HepG2 (cell line): ENCODE results near the gene PERP. TPM values are rescaled to one million over a fixed set of nuclear protein-coding genes. Genes with fewer than 3 reads are reported as not detected.

Source experiments
- ARNT2 ChIP-seq: sonication (generic); formaldehyde crosslinking; IDR thresholded peaks from 2 replicates; pipeline ENCODE4 v1.8.0; 2022; ENCODE audit warnings: mild to moderate bottlenecking, low read depth, missing genetic modification reagents, moderate library complexity
- ATM ChIP-seq: fragments of 450-650 bp; IDR thresholded peaks from 2 replicates; pipeline ENCODE4 v1.7.1; 2017; ENCODE audit warnings: mild to moderate bottlenecking, borderline replicate concordance
- MEIS1 ChIP-seq: sonication (generic); formaldehyde crosslinking; IDR thresholded peaks from 2 replicates; pipeline ENCODE4 v1.9.0; 2021; ENCODE audit warnings: mild to moderate bottlenecking, missing genetic modification reagents, moderate library complexity, borderline replicate concordance
- MEIS2 ChIP-seq: sonication (generic); formaldehyde crosslinking; IDR thresholded peaks from 2 replicates; pipeline ENCODE4 v1.9.0; 2021; ENCODE audit warnings: mild to moderate bottlenecking, missing genetic modification reagents
- SALL1 ChIP-seq: sonication (generic); formaldehyde crosslinking; IDR thresholded peaks from 2 replicates; pipeline ENCODE4 v1.8.0; 2022; ENCODE audit warnings: mild to moderate bottlenecking, missing genetic modification reagents
- TBP ChIP-seq: sonication (generic); formaldehyde crosslinking; IDR thresholded peaks from 2 replicates; pipeline ENCODE4 v1.5.0; 2020; ENCODE audit warnings: missing genetic modification reagents
- TCF7L2 ChIP-seq: IDR thresholded peaks from 2 replicates; pipeline ENCODE4 v1.6.1; 2011; ENCODE audit warnings: mild to moderate bottlenecking, low read depth, low read length, moderate library complexity
- U2AF1 ChIP-seq: fragments of 200-400 bp; formaldehyde crosslinking; optimal IDR thresholded peaks from 2 replicates; pipeline ENCODE3; 2017; ENCODE audit warnings: mild to moderate bottlenecking, low read depth, low read length
- YEATS2 ChIP-seq: sonication (generic); formaldehyde crosslinking; IDR thresholded peaks from 2 replicates; pipeline ENCODE4 v1.4.0; 2020; ENCODE audit warnings: missing genetic modification reagents, borderline replicate concordance
- ZBTB10 ChIP-seq: sonication (generic); formaldehyde crosslinking; IDR thresholded peaks from 2 replicates; pipeline ENCODE4 v1.4.0; 2020; ENCODE audit warnings: missing genetic modification reagents, borderline replicate concordance
- ZNF101 ChIP-seq: sonication (generic); formaldehyde crosslinking; IDR thresholded peaks from 2 replicates; pipeline ENCODE4 v1.4.0; 2020; ENCODE audit warnings: mild to moderate bottlenecking, low read depth, missing genetic modification reagents, borderline replicate concordance
- ZNF3 ChIP-seq: IDR thresholded peaks from 2 replicates; pipeline ENCODE4 v1.7.0; 2017; ENCODE audit warnings: inconsistent platforms
- ZNF326 ChIP-seq: sonication (generic); formaldehyde crosslinking; IDR thresholded peaks from 2 replicates; pipeline ENCODE4 v1.4.0; 2020; ENCODE audit warnings: missing genetic modification reagents, borderline replicate concordance
- ZNF576 ChIP-seq: sonication (generic); formaldehyde crosslinking; IDR thresholded peaks from 2 replicates; pipeline ENCODE4 v1.4.0; 2020; ENCODE audit warnings: mild to moderate bottlenecking, missing genetic modification reagents
- ZNF619 ChIP-seq: sonication (generic); formaldehyde crosslinking; IDR thresholded peaks from 2 replicates; pipeline ENCODE4 v1.4.0; 2020; ENCODE audit warnings: mild to moderate bottlenecking, missing genetic modification reagents
- ZSCAN25 ChIP-seq: sonication (generic); formaldehyde crosslinking; IDR thresholded peaks from 2 replicates; pipeline ENCODE4 v1.8.0; 2022; ENCODE audit warnings: mild to moderate bottlenecking, missing genetic modification reagents
- polyA plus RNA-seq, 8 experiments: library from polyadenylated mRNA; depleted of rRNA in 3 of 8; stranded (reverse) in 7 of 8; unstranded in 1 of 8; fragments of >200 nt; fragmentation: Illumina TruSeq in 4 of 8; extraction: Trizol in 4 of 8; gene quantifications; 2 replicates each; pipeline versions ENCODE4 v1.2.1 to v1.2.3, GENCODE V29; 2011 to 2016; ENCODE audit warnings: low read depth in 4 of 8, missing spikeins in 1 of 8, mixed read lengths in 1 of 8; ENCODE audit not compliant: insufficient read depth in 1 of 8
- total RNA-seq, 5 experiments: library from RNA; depleted of rRNA; stranded (reverse); fragments of >200 nt; fragmentation: Illumina TruSeq; extraction: Trizol; gene quantifications; 2 replicates each; pipeline ENCODE4 v1.2.3, GENCODE V29; 2016; ENCODE audit warnings: low read depth in 1 of 5
- TF ChIP-seq, protein P1 (sequence below): sonication (generic); formaldehyde crosslinking; IDR thresholded peaks from 2 replicates; pipeline ENCODE4 v1.8.0; 2023; ENCODE audit warnings: mild to moderate bottlenecking, missing genetic modification reagents
- TF ChIP-seq, protein P2 (sequence below): sonication (generic); formaldehyde crosslinking; IDR thresholded peaks from 2 replicates; pipeline ENCODE4 v1.5.1; 2020; ENCODE audit warnings: missing genetic modification reagents, mild to moderate bottlenecking, borderline replicate concordance
- TF ChIP-seq, protein P3 (sequence below): sonication (generic); formaldehyde crosslinking; IDR thresholded peaks from 2 replicates; pipeline ENCODE4 v1.4.0; 2020; ENCODE audit warnings: missing genetic modification reagents
- TF ChIP-seq, protein P4 (sequence below), 2 experiments: sonication (generic) in 1 of 2; formaldehyde crosslinking in 1 of 2; IDR thresholded peaks; 2 replicates each; pipeline versions ENCODE4 v1.4.0 to v1.6.1; 2018 to 2020; ENCODE audit warnings: missing genetic modification reagents in 2 of 2, borderline replicate concordance in 1 of 2, low read depth in 1 of 2, mild to moderate bottlenecking in 1 of 2, missing biosample characterization in 1 of 2

Gene PERP
- total and polyA plus RNA-seq, 2 of the 13 experiments (the other 11 are each of a cell fraction or from before 2014, with no cell fraction given): 26.0 to 53.0 TPM

DNA sequence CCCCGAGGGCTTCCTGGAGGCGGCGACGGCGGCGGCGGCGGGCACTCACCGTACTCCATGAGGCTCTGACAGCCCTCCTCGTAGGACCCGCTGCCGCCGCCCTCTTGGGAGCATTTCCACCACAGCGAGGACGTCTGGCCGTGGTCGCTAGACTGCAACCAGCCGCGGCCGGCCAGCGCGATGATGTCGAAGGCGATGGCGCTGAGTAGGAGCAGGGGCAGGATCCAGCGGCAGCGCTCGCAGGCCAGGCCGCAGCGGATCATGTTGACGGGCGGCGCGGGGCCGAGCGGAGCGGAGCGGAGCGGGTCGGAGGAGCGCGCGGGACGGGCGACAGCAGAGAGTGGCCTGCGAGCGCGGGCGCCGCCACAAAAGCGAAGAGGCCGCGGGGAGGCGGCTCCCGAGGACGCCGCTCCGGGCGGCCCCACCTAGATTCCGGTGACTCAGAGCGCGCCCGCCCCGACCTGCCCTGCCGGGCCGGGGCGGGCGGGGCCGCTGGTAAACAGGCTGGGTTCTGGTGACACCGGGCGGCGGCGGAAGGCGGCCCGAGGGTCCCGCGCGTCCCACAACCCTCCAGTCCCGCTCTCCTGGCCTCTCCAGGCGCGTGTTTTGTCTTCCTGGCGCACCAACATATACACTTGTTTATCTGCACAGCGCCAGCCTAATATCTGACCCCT lies at the start of gene PERP (continued):
- 0 out of 2 replicates have a peak, but pooled peaks have one; percentile 13 for TF ChIP-seq YEATS2 (CRISPR knock-in tag)
- TF ChIP-seq ARNT2 (CRISPR knock-in tag): peak; percentile 84
- TF ChIP-seq SALL1 (CRISPR knock-in tag): peak; percentile 76
- no peak for TF ChIP-seq ATM
- TF ChIP-seq ZNF326 (CRISPR knock-in tag): no peak
- 0 out of 2 replicates have a peak, but pooled peaks have one; percentile 33 for TF ChIP-seq ZNF576 (CRISPR knock-in tag)
- no peak for TF ChIP-seq ZNF619 (CRISPR knock-in tag)
- peak; percentile 50; the same call in 1 of the 2 replicates for TF ChIP-seq ZSCAN25 (CRISPR knock-in tag)
- TF ChIP-seq, protein P1, sequence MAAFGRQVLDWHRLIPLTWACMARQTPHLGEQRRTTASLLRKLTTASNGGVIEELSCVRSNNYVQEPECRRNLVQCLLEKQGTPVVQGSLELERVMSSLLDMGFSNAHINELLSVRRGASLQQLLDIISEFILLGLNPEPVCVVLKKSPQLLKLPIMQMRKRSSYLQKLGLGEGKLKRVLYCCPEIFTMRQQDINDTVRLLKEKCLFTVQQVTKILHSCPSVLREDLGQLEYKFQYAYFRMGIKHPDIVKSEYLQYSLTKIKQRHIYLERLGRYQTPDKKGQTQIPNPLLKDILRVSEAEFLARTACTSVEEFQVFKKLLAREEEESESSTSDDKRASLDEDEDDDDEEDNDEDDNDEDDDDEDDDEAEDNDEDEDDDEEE: peak; percentile 73
- TF ChIP-seq, protein P2, sequence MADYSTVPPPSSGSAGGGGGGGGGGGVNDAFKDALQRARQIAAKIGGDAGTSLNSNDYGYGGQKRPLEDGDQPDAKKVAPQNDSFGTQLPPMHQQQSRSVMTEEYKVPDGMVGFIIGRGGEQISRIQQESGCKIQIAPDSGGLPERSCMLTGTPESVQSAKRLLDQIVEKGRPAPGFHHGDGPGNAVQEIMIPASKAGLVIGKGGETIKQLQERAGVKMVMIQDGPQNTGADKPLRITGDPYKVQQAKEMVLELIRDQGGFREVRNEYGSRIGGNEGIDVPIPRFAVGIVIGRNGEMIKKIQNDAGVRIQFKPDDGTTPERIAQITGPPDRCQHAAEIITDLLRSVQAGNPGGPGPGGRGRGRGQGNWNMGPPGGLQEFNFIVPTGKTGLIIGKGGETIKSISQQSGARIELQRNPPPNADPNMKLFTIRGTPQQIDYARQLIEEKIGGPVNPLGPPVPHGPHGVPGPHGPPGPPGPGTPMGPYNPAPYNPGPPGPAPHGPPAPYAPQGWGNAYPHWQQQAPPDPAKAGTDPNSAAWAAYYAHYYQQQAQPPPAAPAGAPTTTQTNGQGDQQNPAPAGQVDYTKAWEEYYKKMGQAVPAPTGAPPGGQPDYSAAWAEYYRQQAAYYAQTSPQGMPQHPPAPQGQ (CRISPR knock-in tag): no peak
- TF ChIP-seq, protein P3, sequence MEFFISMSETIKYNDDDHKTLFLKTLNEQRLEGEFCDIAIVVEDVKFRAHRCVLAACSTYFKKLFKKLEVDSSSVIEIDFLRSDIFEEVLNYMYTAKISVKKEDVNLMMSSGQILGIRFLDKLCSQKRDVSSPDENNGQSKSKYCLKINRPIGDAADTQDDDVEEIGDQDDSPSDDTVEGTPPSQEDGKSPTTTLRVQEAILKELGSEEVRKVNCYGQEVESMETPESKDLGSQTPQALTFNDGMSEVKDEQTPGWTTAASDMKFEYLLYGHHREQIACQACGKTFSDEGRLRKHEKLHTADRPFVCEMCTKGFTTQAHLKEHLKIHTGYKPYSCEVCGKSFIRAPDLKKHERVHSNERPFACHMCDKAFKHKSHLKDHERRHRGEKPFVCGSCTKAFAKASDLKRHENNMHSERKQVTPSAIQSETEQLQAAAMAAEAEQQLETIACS (CRISPR knock-in tag): peak; percentile 55
- no peak for TF ChIP-seq U2AF1
- no peak for TF ChIP-seq ZNF101
- TF ChIP-seq, protein P4, sequence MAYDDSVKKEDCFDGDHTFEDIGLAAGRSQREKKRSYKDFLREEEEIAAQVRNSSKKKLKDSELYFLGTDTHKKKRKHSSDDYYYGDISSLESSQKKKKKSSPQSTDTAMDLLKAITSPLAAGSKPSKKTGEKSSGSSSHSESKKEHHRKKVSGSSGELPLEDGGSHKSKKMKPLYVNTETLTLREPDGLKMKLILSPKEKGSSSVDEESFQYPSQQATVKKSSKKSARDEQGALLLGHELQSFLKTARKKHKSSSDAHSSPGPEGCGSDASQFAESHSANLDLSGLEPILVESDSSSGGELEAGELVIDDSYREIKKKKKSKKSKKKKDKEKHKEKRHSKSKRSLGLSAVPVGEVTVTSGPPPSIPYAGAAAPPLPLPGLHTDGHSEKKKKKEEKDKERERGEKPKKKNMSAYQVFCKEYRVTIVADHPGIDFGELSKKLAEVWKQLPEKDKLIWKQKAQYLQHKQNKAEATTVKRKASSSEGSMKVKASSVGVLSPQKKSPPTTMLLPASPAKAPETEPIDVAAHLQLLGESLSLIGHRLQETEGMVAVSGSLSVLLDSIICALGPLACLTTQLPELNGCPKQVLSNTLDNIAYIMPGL (CRISPR knock-in tag; IDR thresholded peaks at IDR 0.05; ENCODE audit: borderline replicate concordance in 1 of 2, low read depth in 1 of 2): peak; percentile 80 to 96
- TF ChIP-seq TBP: no peak
- TF ChIP-seq ZBTB10 (CRISPR knock-in tag): no peak
- peak; percentile 80; the same call in 1 of the 2 replicates for TF ChIP-seq MEIS1
- no peak for TF ChIP-seq TCF7L2
- TF ChIP-seq MEIS2 (CRISPR knock-in tag): peak; percentile 27; the same call in 1 of the 2 replicates
- peak; percentile 86; the same call in 1 of the 2 replicates for TF ChIP-seq ZNF3 (CRISPR knock-in tag)
